Ecto neural progenitor cell (in vitro differentiated cells): ENCODE results near the gene SLC25A13.
"Not testable (repeated sequence)": the region's sequence is repeated elsewhere in the genome, so short reads cannot be mapped to it uniquely, and the experiment has no call there.

Source experiments
- DNase-seq: peaks from one replicate; pipeline ENCODE4 v3.0.0-alpha.2; 2018; ENCODE audit warnings: low spot score

Gene SLC25A13

DNA sequence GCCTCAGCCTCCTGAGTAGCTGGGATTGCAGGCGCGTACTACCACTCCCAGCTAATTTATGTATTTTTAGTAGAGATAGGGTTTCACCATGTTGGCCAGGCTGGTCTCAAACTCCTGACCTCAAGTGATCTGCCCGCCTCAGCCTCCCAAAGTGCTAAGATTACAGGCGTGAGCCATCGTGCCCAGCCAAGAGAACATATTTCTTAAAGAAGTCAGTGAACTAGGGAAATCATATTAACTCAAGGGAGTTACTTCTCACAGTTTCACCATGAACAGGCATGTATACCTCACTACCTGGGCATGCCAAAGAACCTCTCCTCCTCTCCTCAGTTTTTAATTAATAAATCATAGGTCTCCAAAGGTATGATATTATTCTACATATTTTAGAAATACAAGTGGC lies 24.5 kb downstream of the SLC25A13 start:
- DNase-seq = not testable (repeated sequence)

DNA sequence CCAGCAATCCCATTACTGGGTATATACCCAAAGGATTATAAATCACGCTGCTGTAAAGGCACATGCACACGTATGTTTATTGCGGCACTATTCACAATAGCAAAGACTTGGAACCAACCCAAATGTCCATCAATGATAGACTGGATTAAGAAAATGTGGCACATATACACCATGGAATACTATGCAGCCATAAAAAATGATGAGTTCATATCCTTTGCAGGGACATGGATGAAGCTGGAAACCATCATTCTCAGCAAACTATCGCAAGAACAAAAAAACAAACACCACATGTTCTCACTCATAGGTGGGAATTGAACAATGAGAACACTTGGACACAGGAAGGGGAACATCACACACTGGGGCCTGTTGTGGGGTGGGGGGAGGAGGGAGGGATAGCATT lies 28.0 kb downstream of the SLC25A13 start:
- DNase-seq = not testable (repeated sequence)

DNA sequence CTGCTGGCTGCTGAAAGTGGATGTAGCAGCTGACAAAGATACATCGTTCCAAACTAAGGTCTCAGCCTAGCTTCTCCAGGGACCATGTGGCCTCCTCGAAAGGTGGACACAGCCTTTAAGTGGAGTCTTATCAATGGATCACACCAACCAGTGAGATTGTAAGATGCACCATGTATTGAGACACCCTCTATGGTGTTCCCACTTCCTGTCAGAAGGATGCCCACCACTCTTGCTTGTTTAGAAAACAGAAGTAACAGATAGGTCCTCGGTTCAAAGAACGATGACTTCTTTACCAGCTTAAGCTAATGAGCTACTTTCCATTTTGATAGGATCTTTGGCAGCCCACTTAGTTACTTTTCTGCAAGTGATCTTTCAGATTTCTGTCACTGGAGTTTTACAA lies 34.3 kb downstream of the SLC25A13 start:
- no peak for DNase-seq

DNA sequence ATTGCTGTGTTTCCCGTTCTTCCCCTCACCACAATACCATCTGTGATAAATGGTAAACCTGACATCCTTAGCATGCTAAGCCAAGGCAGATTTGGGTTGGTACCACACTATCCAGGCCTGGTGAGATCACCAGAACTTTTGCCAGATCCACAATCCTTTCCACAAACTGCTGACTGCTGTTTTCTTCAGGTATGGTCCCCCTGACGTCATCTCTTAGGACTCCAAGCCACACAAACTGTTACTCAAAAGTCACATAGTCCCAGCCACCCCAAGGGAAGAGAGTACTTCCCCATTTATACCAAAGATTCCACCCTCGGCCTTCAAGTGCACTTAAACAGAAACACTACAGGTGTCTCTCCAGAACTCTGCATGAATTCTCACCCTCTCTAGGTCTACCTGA lies 34.8 kb downstream of the SLC25A13 start:
- DNase-seq = no peak

DNA sequence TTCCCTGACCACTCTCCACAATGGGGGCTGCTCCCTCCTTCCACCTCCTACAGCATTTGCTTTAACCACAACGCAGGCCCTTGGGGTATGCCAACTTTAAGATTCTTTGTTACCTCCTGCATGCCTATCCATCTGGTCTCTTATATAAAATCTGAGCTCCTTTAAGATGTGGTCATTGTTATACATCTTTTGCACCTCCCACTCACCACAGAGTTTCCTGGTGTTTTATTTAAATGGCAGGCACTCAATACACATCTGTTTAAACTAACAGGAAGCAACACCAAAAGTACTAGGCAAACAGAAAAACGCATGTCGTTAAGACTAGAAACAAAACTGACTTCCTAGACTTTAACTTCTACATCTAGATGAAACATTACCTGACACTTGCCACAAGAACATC lies 36.3 kb downstream of the SLC25A13 start:
- DNase-seq = no peak

DNA sequence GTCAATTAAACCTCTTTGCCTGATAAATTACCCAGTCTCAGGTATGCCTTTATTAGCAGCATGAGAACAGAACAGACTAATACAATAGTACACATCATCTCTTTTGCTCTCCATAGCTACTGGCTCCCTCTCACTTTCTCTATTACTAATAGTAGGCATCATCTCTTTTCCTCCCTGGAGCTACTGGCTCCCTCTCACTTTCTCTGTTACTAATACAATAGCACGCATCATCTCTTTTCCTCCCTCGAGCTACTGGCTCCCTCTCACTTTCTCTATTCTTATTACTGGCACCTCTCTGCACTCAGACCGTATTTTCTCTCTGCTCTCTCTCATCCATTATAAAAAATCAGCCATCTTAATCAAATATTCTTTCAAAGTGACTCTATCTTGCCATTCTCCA lies 37.1 kb downstream of the SLC25A13 start:
- no peak for DNase-seq

DNA sequence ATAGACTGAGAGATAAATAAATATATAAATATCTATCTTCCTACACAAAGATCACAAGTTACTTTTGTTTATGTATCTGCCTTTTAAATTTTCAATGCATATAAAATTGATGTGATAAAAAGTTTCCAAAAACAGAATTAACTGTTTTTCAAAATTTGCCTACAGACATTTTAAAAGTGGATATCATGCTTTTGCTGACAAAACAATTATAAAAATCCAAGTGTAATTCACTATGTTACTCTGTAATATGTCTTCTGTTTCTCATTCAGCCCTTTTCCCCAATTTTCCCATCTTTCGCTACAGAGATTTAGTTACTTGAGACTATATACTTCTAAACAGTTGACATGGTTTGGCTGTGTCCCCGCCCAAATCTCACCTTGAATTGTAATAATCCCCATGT lies 37.7 kb downstream of the SLC25A13 start:
- DNase-seq = no peak

DNA sequence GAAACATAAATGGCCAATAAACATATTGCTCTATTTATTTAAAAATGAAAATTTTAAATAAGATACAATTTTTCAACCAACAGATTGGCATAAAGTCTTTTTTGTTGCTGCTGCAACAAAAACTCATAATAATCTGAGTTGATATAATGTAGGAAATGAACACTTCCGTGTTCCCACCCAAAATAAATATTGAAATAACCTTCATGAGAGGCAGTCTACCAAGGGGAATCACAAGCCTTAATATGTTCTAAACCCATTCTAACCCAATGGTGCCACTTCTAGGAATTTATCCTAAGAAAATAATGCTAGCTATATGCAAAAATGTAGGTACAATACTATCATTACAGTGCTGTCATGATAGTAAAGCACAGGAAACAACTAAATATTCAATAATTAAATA lies 39.1 kb downstream of the SLC25A13 start:
- DNase-seq = no peak

DNA sequence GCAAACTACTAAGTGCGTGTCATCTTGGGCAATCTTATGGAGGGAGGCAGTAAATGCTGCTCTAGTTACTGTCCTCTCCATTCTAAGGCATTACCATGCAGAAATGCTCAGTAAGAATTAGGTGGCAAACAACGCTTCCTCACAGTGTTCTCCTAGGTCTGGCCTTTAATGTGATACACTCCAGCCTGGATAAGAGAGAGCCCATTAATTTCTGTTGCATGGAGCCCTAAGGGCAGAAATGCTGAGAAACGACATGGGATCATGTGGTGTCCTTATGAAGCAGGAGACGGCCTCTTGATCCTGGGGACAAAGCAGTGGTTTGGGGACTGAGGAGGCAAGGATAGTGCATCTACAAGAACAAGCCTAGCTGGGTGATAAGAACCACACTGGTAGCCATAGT lies 44.0 kb downstream of the SLC25A13 start:
- DNase-seq = no peak

DNA sequence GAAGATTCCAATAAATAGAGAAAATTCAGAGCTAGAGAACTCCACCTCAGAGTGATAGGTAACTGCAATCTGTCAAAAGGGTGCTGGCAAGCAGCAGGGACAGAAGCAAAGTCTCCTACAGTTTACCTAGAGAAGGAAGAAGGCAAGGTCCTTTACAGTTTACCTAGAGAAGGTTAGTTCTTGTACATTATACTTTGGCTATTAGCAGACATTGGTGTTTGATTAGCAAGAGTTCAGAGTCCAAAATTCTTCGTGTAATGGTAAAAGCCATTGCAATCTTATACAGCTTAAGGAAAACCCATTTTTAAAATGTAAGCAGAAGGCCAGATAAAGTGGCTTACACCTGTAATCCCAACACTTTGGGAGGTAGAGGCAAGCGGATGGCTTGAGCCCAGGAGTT lies 45.9 kb downstream of the SLC25A13 start:
- no peak for DNase-seq

DNA sequence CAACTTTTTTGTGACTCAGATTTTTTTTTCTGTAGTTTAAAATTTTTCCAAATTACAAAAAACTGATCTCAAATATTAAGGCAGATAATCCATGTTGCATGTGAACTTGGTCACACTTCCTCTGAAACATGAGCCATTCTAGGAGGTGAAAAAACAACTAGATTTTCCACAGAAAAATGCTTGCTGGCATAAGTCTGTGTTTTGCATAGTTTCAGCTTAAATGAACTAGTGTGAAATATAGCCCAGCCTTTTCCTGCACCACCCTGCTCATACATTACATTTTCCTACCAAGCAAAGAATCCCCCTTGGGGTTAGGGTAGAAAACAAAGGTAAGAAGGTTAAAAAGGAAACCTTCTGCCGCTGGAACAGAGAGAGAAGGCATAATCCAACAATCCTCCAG lies 48.2 kb downstream of the SLC25A13 start:
- no peak for DNase-seq

DNA sequence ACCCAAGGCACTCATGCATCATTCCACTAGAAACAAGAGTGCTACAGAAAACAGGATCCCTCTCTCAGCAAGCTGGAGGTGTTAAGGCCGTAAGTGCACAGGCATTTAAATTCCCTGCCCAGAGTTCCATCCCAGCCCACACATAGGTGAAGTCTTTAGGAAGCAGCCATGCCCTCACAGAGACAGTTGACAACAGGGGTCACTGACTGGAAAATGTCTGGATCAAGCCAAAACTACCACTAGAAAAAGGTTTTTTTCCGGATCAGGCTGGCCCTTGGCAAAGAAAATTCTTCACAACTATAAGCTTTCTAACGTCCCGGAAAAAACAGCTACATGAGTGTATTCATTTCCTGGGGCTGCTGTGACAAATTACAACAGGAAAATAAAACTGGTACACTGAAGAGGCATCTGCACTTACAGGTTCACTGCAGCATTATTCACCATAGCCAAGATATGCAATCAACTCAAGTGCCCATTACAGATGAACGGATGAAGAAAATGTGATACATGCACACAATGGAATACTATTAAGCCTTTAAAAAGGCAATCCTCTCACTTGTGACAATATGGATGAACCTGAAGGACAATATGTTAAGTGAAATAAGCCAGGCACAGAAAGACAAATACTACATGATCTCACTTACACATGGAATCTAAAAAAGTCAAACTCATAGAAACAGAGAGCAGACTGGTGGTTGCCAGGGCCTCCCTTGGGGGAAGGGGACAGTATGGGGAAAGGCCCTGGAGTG lies 52.5 kb downstream of the SLC25A13 start:
- DNase-seq = no peak

DNA sequence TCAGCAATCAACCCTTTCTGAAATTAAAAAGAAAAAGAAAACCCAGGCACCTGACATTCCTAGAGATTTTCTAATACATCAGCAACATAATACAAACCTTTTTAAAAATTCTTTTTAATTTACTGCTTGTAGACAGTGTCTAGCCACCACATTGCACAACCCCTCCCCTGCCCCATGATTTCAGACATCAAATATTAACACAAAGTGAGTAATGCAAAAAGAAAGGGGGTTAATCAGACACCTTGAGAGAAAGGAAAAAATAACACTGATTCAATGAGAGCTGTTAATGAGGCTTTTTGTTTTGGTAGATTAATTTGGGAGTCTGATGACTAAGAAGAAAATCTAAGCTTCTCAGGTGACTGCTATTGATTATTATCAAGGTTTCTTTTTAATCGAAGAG lies 55.3 kb downstream of the SLC25A13 start:
- no peak for DNase-seq

DNA sequence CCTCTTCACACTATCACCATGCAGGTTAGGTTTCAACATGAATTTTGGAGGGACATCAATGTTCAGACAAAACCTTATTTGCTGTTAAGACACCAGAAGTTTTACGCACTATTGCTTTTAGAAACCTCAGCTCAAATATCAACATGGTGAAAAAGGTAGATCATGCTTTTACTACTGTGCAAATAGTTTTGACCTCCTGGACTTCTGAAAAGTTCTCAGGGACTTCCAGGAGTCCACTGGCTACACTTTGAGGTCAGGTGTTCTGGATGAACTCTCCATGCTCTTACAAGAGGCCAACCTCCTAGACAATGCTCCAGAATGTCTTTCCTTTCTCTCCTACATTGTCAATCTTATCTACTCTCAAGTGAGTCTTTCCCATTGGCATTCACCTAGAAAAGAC lies 55.9 kb downstream of the SLC25A13 start:
- DNase-seq = no peak

DNA sequence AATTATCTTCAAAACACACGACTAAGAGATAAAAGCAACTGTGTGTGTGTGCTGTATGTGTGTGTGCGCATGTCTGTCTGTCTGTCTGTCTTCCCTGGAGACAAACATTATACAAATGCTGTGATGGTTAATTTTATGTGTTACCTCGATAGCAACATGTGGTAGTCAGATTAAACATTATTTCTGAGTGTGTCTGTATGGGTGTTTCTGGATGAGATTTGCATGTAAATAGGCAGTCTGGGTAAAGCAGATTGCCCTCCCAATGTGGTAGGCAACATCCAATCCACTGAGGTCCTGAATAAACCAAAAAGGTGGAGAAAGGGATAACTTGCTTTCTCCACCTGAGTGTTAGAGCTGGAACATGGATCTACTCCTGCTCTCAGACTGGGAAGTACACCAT lies 67.9 kb downstream of the SLC25A13 start:
- DNase-seq = no peak

DNA sequence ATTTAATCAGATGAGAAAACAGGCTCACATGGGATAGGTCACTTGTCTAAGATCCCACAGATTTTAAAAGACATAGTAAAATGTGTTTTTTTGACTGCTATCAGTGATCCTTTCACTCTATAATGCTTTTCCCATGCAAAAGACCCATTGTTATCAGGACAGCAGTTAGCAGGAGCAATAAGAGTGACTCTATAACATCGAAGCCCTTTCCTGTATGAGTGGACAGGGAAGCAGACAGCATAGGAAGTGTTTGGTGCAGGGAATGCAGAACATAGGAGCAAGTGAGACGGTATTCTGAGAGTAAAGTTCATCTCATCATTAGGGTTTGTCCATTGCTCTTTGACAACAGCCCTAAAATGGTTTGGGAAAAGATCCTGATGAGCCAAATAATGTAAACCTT lies 68.5 kb downstream of the SLC25A13 start:
- DNase-seq = no peak

DNA sequence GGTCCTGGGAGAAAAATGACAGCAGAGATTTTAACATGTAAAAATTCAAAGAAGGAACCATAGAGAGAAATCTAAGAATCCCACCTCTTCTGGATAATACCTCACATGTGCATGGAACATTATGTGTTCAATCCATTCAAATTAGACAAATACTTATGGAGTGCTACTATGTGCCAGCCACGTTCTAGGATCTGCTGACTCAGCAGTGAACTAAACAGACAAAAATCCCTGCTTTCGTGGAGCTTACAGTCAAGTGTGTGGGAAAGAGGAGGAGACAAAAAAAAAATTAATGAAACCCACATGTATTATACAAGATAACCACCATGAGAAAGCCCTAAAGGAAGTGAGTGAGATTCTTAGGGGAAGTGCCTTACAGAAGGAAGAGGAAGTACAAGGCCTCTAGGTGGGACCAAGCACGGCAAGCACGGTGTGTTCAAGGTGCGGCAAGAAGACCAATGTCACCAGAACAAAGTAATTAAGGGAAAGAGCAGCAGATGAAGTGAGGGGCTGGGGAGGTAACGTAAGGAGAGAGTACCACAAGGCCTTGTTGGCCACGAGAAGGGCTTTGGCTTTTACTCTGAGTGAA lies 71.0 kb downstream of the SLC25A13 start:
- no peak for DNase-seq

DNA sequence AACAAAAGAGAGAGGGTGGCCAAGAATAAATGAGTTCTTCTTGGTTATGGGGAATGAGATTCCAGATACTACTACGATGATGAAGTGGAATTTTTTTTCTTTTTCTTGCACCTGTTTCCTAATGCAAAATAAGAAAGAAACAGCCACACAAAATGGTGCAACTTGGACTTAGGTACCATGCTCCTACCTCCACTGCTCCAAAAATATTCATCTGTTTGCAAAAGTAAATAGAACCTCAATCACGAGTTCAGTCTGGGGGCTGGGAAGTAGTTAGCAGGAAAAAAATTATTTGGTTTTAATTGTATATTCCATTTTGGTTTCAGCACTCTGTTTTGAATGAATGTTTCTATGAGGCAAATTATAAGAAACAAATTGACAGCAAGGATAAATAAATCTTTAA lies 73.5 kb downstream of the SLC25A13 start:
- DNase-seq = no peak

DNA sequence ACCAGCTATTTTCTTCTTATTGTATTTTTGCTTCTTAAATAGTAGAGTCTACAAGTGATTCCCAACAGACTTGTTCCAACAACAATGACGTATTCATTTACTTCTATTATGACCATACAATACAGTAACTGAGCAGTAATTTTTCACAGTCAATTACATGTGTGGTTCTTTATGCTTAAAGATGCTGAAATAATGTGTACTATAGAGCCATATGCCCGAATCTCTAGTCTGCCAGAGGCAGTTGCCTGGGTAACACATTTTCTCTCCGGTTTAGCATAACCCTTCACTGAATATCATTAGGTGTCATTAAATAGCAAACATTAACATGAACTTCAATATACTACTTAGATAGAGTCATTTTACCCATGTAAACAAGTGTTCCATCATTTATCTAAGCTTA lies 75.0 kb downstream of the SLC25A13 start:
- no peak for DNase-seq

DNA sequence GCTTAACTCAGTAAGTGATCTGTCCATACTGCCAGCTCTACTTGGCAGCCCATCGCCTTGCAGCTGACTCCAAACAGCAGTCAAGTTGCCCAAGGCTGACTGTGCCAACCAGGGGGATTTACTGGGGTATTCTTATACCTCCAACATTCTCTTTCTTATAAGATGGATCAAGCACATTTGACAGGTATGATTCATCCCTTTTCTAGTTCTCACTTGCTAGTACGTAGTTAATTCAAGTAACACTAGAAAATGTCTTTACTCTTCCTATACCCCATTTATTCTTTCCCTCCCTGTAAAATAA lies 77.0 kb downstream of the SLC25A13 start:
- DNase-seq = no peak

DNA sequence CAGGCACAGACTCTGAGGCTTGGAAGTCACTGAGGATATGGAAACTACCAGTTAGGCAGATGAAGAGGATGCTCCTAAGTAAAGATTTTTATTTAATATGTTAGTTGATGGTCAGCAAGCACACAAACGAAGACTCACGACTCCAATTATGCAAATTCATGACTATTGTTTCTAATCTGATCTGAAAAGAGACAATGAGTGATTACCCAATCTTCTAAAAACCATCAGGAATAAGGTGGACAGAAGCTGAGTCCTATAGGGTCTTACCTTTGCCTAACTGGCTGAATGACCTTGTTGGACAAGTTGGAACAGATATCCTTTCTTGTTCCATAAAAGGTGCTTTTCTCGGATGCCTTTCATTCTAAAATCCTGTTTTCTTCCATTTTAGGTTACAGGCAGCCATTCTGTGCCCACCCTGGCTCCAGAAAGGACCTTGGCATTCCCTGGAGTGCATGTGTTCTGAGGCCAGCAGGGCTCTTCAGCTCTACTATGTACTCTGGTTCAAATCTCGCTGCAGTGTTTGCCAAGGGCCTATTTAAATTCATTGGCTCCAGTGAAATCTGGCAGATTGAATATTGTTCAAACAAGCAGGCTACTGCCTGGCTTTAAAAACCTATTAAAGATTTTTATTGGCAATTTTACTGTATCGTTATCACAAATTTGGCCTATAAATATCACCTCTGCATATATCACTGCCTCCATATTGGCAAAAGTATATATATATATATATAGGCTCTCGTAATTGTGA lies 77.5 kb downstream of the SLC25A13 start:
- no peak for DNase-seq

DNA sequence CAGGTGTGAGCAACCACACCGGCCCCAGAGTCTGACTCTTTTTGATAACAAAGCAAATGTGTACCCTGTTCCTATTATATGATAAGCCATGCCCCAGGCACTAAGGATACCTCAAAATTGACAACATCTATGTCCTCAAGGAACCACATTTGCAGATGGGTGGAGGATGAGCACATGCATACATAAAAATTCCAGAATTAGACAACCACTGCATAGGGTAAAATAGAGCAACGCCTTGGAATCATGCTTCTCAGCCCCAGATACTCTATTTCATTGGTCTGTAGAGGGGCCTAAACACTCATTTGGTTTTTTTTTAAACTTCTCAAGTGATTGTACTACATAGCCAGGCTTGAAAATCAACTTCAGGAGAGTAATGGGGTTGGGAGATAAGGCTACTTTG lies 78.7 kb downstream of the SLC25A13 start:
- DNase-seq = no peak

DNA sequence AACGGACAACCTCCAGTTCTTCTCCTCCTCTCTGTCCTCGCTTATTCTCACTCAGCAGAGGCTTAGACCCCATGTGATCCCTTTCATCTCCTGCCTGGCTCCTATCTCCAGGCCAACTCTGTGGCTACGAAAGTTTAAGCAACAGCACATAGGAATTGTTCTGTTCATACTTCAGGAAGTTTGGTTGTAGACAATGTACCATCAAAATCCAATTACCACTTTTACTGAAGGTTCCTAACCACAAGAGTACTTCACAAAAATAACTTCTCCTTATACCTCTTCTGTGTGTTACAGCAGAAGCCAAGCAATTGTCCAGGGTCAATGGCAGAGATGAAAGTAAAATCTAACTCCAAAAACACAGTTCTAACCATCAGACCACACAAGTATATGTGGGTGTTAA lies 80.0 kb downstream of the SLC25A13 start:
- DNase-seq = no peak
